ENCODE results near the gene CIAO1. TPM values are rescaled to one million over a fixed set of nuclear protein-coding genes. Genes with fewer than 3 reads are reported as not detected.

CIAO1 gene
- total RNA-seq, 1 experiment from 2014 or later, result 82.8 TPM

DNA sequence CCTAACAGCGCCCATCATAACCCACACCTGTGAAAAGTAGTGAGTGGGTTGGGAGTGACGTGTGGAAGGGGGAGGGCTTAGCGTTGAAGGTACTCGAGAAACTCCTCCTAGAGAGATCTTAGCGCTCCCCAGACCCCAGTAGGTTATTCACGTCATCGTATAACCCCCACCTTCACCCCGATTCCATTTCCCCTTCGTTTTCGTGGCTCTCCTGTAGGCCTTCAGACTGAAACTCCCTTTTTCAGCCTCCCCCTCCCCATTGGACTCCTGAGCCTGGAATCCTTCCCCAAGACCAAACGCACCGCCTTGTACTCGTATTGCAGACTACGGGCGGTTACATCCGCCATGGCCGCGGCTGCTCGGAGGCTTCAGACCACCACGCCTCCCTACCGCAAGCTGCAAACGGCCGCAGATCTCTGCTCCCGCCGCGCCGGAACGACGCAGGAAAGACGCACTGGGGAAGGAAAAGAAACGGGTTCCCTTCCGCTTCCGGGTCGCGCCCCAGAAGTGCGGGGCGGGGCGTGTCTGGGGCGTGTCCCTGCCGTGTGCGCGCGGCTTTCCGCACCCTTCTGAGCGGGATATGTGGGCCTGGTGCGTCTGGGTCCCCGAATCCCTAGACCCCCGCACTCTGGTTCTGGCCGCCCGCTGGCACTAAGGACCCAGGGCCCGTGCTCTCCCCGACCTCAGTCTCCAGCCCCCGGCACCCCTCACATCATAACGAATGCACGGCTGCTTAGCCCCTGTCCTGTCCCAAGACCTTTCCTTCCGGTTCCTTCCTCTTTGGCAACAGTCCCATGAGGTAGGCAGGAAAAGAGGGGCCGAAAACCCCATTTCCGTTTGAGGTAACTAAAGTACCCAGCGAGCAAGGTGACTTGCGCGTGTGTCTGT is 39.3 kb downstream of the CIAO1 start, which contains the start of gene SNRNP200:
SNRNP200 (minus strand) TSS at position 456 of the 888 bp plus-strand sequence; CDS start at position 347, 109 bp downstream.
- no peaks in the 10 kb centered on the region; the same call in 1 of the 2 replicates for H3K27me3 Mint-ChIP-seq (ENCODE audit: low read depth)
- ChIA-PET POLR2A (interaction anchor here (0.6 to 1.1 kb wide), 4 partner anchors 16 to 528 kb away, joined by 3 to 8 read pairs (median 5); partner anchors contain the start of gene NCAPH), CTCF (interaction anchor here (0.6 to 1.7 kb wide), 6 partner anchors 16 to 213 kb away, joined by 3 to 7 read pairs (median 4); partner anchors contain the start of gene CIAO1)
- no peaks in the 10 kb centered on the region for H3K9me3 Mint-ChIP-seq
- peak; percentile 95 for ATAC-seq
- DNase-seq (ENCODE audit: low spot score), result peak; percentile 85
- peak within 1 kb of the TSS; percentile 99 for H3K27ac Mint-ChIP-seq
- H3K36me3 Mint-ChIP-seq, result peaks cover 42% of the 10 kb centered on the region
- peaks cover 24% of the 10 kb centered on the region for H3K4me1 Mint-ChIP-seq
- peak within 1 kb of the TSS; percentile 100 for H3K4me3 Mint-ChIP-seq
- TF ChIP-seq FOXK1 (CRISPR knock-in tag; IDR thresholded peaks at IDR 0.05) (peak; percentile 98), CREM (CRISPR knock-in tag; IDR thresholded peaks at IDR 0.05) (peak; percentile 87; the same call in 1 of the 2 replicates), TCF7 (CRISPR knock-in tag; IDR thresholded peaks at IDR 0.05; ENCODE audit: low read depth) (no peak), NR3C1 (CRISPR knock-in tag; conservative IDR thresholded peaks at IDR 0.05; ENCODE audit: low read depth) (no peak), KAT7 (CRISPR knock-in tag; IDR thresholded peaks at IDR 0.05; ENCODE audit: borderline replicate concordance) (no peak; the same call in 1 of the 2 replicates), SP1 (CRISPR knock-in tag; conservative IDR thresholded peaks at IDR 0.05) (peak; percentile 92), CDX4 (CRISPR knock-in tag; IDR thresholded peaks at IDR 0.05; ENCODE audit: borderline replicate concordance) (no peak), MYBL2 (CRISPR knock-in tag; IDR thresholded peaks at IDR 0.05) (peak; percentile 94), SMAD3 (CRISPR knock-in tag; IDR thresholded peaks at IDR 0.05; ENCODE audit: borderline replicate concordance) (no peak), ZNF232 (CRISPR knock-in tag; IDR thresholded peaks at IDR 0.05) (peak; percentile 84), E2F1 (CRISPR knock-in tag; IDR thresholded peaks at IDR 0.05) (peak; percentile 45; the same call in 1 of the 2 replicates), ZNF317 (CRISPR knock-in tag; IDR thresholded peaks at IDR 0.05; ENCODE audit: borderline replicate concordance, low read depth) (no peak), ATF1 (CRISPR knock-in tag; IDR thresholded peaks at IDR 0.05) (no peak), CREB1 (CRISPR knock-in tag; IDR thresholded peaks at IDR 0.05) (0 out of 2 replicates have a peak, but pooled peaks have one; percentile 37), ZNF532 (CRISPR knock-in tag; IDR thresholded peaks at IDR 0.05; ENCODE audit: borderline replicate concordance) (no peak), TP53 (CRISPR knock-in tag; IDR thresholded peaks at IDR 0.05) (0 out of 2 replicates have a peak, but pooled peaks have one; percentile 68), SOX15 (CRISPR knock-in tag; IDR thresholded peaks at IDR 0.05) (no peak), ETV6 (CRISPR knock-in tag; IDR thresholded peaks at IDR 0.05) (peak; percentile 98), NR2C2 (CRISPR knock-in tag; IDR thresholded peaks at IDR 0.05) (peak; percentile 99), TEAD1 (CRISPR knock-in tag; IDR thresholded peaks at IDR 0.05) (no peak), JUN (CRISPR knock-in tag; IDR thresholded peaks at IDR 0.05) (0 out of 2 replicates have a peak, but pooled peaks have one; percentile 13), ATF2 (CRISPR knock-in tag; IDR thresholded peaks at IDR 0.05; ENCODE audit: borderline replicate concordance, low read depth) (no peak)
- TF ChIP-seq, protein P1, sequence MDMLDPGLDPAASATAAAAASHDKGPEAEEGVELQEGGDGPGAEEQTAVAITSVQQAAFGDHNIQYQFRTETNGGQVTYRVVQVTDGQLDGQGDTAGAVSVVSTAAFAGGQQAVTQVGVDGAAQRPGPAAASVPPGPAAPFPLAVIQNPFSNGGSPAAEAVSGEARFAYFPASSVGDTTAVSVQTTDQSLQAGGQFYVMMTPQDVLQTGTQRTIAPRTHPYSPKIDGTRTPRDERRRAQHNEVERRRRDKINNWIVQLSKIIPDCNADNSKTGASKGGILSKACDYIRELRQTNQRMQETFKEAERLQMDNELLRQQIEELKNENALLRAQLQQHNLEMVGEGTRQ (CRISPR knock-in tag; IDR thresholded peaks at IDR 0.05), result no peak
- TF ChIP-seq, protein P2, sequence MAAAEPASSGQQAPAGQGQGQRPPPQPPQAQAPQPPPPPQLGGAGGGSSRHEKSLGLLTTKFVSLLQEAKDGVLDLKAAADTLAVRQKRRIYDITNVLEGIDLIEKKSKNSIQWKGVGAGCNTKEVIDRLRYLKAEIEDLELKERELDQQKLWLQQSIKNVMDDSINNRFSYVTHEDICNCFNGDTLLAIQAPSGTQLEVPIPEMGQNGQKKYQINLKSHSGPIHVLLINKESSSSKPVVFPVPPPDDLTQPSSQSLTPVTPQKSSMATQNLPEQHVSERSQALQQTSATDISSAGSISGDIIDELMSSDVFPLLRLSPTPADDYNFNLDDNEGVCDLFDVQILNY (CRISPR knock-in tag; IDR thresholded peaks at IDR 0.05), result peak; percentile 93
- TF ChIP-seq, protein P3, sequence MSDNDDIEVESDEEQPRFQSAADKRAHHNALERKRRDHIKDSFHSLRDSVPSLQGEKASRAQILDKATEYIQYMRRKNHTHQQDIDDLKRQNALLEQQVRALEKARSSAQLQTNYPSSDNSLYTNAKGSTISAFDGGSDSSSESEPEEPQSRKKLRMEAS (CRISPR knock-in tag; IDR thresholded peaks at IDR 0.05), result peak; percentile 90
- TF ChIP-seq, protein P4, sequence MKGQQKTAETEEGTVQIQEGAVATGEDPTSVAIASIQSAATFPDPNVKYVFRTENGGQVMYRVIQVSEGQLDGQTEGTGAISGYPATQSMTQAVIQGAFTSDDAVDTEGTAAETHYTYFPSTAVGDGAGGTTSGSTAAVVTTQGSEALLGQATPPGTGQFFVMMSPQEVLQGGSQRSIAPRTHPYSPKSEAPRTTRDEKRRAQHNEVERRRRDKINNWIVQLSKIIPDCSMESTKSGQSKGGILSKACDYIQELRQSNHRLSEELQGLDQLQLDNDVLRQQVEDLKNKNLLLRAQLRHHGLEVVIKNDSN (CRISPR knock-in tag; IDR thresholded peaks at IDR 0.05), result peak; percentile 32; the same call in 1 of the 2 replicates

All from WTC11 (cell line).